Activated naive CD4-positive, alpha-beta T cell treated with anti-CD3 and anti-CD28 coated beads, Interleukin-2, amount 50 U/mL, for 72 hours (primary cell): ENCODE data around the gene MPDU1. TPM values are rescaled to one million over a fixed set of nuclear protein-coding genes. Genes with fewer than 3 reads are reported as not detected.

Source experiments
- ATAC-seq, 2 donors: fragments of 150-1000 bp; cut with Tn5 transposase; 2 replicates each; pipeline ENCODE4 v1.10.0; 2021; ENCODE audit warnings: mild to moderate bottlenecking in 2 of 2, moderate library complexity in 2 of 2
- DNase-seq, 2 donors: peaks; one replicate each; pipeline ENCODE4 v3.0.0; 2021 to 2022; ENCODE audit warnings: low spot score in 2 of 2
- H3K27ac Mint-ChIP-seq, 2 donors: one replicate each; pipeline ENCODE4 v1.8.0; 2022; ENCODE audit warnings: mild to moderate bottlenecking in 2 of 2, mixed read lengths in 2 of 2
- H3K36me3 Mint-ChIP-seq, 2 donors: one replicate each; pipeline ENCODE4 v1.8.0; 2022; ENCODE audit warnings: mixed read lengths in 2 of 2
- H3K9me3 Mint-ChIP-seq, 2 donors: one replicate each; pipeline ENCODE4 v1.8.0; 2022; ENCODE audit warnings: mixed read lengths in 2 of 2
- total RNA-seq, 2 donors: library from RNA; stranded (reverse); gene quantifications; one replicate each; pipeline ENCODE4 v1.2.3, GENCODE V29; 2022

Gene MPDU1
- total RNA-seq, 2 donors from 2014 or later: 52.1 to 60.6 TPM

- peaks cover 13% of the 10 kb centered on the region in 2 donors for H3K36me3 Mint-ChIP-seq
- no peaks in the 10 kb centered on the region for H3K9me3 Mint-ChIP-seq
- ATAC-seq (peak in 1 of 2 donors; percentile 30), DNase-seq (peak in 1 of 2 donors; percentile 32)
- peak overlapping the region; percentile 74 to 75 for H3K27ac Mint-ChIP-seq
Measured at GRCh38 chr17:7557775-7558543, 25.7 kb upstream of the MPDU1 start.

- H3K36me3 Mint-ChIP-seq: peaks cover 8% of the 10 kb centered on the region in 2 donors
- H3K9me3 Mint-ChIP-seq: no peaks in the 10 kb centered on the region
- peak within 1 kb of the TSS; percentile 74 to 75 for H3K27ac Mint-ChIP-seq
- DNase-seq (no peak), ATAC-seq (no peak)
Measured at GRCh38 chr17:7558544-7559319, 24.9 kb upstream of the MPDU1 start, which contains the start of gene TNFSF13. Gene TNFSF13, plus strand, starts transcription at chr17:7558750. Its CDS starts 290 bp downstream, at chr17:7559040.

DNA sequence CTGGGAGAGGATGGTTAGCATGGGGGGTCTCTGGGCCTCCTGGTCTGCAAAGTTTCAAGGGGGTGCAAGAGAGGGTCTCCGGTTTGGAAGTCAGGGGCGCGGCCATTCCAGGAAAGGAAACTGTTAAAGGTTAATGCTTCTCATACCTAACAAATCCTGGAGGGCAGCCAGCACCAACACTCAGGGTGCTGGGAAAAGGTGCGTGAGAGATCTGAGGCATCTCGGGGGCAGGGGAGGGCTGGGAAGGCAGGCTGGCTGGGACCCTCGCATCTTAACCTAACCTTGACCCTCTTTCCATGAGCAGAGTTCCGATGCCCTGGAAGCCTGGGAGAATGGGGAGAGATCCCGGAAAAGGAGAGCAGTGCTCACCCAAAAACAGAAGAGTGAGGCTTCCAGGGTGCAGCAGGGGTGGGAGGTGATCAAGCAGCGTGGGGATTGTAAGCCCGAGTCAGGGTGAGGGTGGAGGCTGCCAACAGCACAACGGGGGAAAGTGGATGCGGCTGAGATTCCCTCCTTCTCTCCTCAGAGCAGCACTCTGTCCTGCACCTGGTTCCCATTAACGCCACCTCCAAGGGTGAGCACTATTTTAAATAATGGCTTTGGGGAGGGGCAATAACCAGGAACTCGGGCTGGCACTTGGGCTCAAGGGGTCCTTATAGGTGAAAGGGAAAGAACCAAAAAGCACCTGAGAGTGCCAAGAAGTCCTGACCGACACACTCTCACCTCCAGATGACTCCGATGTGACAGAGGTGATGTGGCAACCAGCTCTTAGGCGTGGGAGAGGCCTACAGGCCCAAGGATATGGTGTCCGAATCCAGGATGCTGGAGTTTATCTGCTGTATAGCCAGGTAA lies 24.1 kb upstream of the MPDU1 start:
- H3K9me3 Mint-ChIP-seq: no peaks in the 10 kb centered on the region
- DNase-seq (no peak), ATAC-seq (no peak)
- peak overlapping the region; percentile 53 to 89 for H3K27ac Mint-ChIP-seq
- H3K36me3 Mint-ChIP-seq: peaks cover 7 to 8% of the 10 kb centered on the region in 2 donors

- Mint-ChIP-seq H3K36me3 (peaks cover 7 to 8% of the 10 kb centered on the region in 2 donors), H3K27ac (peak overlapping the region; percentile 89 to 95), H3K9me3 (no peaks in the 10 kb centered on the region)
- DNase-seq (peak in 1 of 2 donors; percentile 74), ATAC-seq (peak; percentile 44 to 56)
Measured at GRCh38 chr17:7560172-7561027, 23.3 kb upstream of the MPDU1 start.

- Mint-ChIP-seq H3K36me3 (peaks cover 7 to 8% of the 10 kb centered on the region in 2 donors), H3K9me3 (no peaks in the 10 kb centered on the region), H3K27ac (peak overlapping the region; percentile 89 to 95)
- peak; percentile 74 to 79 for ATAC-seq
- peak; percentile 85 to 90 for DNase-seq
Measured at GRCh38 chr17:7561028-7561575, 22.6 kb upstream of the MPDU1 start.

DNA sequence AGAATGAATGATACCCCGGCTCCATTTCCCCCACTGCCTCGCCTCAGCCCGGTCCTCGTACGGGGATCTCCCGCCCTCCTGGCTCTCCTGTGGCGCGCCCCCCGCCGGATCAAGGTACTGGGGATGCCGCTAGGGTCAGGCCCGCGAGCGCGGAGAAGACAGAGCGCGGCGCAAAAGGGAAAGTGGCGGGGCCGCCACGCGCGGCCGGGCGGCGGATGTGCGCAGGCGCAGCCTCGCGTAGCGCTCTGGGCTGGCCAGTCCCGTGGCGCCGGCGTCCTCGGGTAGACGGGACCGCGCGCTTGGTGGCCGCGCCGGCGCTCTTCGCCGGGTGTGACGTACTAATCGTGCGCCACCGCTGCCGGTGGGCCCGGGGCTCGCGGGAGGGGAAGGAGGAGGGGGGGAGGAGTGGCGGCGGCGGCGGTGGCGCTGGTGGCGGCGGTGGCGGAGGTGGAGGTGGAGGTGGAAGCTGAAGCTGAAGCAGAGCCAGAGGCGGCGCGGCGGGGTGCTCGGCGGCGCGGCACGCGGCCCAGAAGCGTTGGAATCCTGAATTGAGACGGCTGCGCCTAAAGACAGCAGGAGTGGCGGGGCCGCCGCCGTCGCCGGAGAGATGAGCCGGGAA lies 22.0 kb upstream of the MPDU1 start, which contains the start of gene SENP3:
Gene SENP3, plus strand, starts transcription at position 331 of the 619 bp plus-strand sequence. CDS start 1,158 bp downstream, outside the sequence.
- Mint-ChIP-seq H3K9me3 (no peaks in the 10 kb centered on the region), H3K27ac (peak within 1 kb of the TSS; percentile 89 to 95), H3K36me3 (peaks cover 7 to 8% of the 10 kb centered on the region in 2 donors)
- DNase-seq (peak; percentile 92 to 94), ATAC-seq (peak; percentile 84 to 88)

- H3K36me3 Mint-ChIP-seq: peaks cover 7 to 8% of the 10 kb centered on the region in 2 donors
- H3K27ac Mint-ChIP-seq: peak overlapping the region; percentile 89 to 95
- DNase-seq: no peak
- ATAC-seq: no peak
- no peaks in the 10 kb centered on the region for H3K9me3 Mint-ChIP-seq
Measured at GRCh38 chr17:7562208-7562605, 21.4 kb upstream of the MPDU1 start.

- Mint-ChIP-seq H3K9me3 (no peaks in the 10 kb centered on the region), H3K36me3 (peaks cover 7 to 8% of the 10 kb centered on the region in 2 donors), H3K27ac (peak overlapping the region; percentile 89 to 95)
- ATAC-seq: no peak
- DNase-seq: no peak
Measured at GRCh38 chr17:7563115-7563869, 20.4 kb upstream of the MPDU1 start.

DNA sequence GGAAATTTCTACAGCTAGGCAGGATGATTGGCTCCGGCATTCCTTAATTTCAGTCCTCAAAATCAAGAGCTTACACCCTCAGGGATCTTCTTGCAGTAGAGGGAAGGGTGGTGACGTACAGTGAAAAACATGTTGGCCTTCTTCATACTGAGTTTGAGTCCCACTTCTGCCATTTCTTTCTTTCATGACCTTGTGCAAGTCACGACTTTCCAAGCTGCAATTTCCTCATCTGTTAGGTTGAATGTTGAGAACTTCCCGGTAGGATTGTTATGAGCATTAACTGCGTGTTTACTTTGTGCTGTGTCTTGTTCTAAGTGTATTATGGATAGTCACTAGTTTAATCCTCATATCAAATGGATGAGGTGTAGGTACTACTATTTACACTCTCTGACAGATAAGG lies 14.1 kb upstream of the MPDU1 start:
- peaks cover 27 to 31% of the 10 kb centered on the region in 2 donors for H3K36me3 Mint-ChIP-seq
- ATAC-seq: no peak
- no peak for DNase-seq
- peak overlapping the region in 1 of 2 donors; percentile 3 for H3K27ac Mint-ChIP-seq
- no peaks in the 10 kb centered on the region for H3K9me3 Mint-ChIP-seq

DNA sequence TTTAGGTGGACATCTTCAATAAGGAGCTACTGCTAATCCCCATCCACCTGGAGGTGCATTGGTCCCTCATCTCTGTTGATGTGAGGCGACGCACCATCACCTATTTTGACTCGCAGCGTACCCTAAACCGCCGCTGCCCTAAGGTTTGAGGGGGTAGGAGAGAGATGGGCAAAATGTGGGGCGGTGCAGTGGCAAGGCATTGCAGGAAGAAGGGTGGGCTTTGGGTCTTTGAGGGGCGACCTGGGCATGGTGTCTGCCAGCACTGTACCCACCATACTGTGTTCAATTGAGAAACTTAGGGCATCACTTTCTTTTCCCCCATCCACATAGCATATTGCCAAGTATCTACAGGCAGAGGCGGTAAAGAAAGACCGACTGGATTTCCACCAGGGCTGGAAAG lies 13.3 kb upstream of the MPDU1 start:
- ATAC-seq (no peak), DNase-seq (no peak)
- Mint-ChIP-seq H3K36me3 (peaks cover 35 to 38% of the 10 kb centered on the region in 2 donors), H3K9me3 (no peaks in the 10 kb centered on the region), H3K27ac (peak overlapping the region in 1 of 2 donors; percentile 22)

DNA sequence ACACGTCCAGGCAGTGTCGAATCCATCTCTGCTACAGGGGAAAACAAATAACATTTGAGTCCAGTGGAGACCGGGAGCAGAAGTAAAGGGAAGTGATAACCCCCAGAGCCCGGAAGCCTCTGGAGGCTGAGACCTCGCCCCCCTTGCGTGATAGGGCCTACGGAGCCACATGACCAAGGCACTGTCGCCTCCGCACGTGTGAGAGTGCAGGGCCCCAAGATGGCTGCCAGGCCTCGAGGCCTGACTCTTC lies 11.4 kb upstream of the MPDU1 start:
- DNase-seq (no peak), ATAC-seq (no peak)
- no peaks in the 10 kb centered on the region for H3K9me3 Mint-ChIP-seq
- H3K27ac Mint-ChIP-seq: peak overlapping the region; percentile 98 to 100
- peaks cover 53 to 55% of the 10 kb centered on the region in 2 donors for H3K36me3 Mint-ChIP-seq

- Mint-ChIP-seq H3K36me3 (peaks cover 58 to 59% of the 10 kb centered on the region in 2 donors), H3K9me3 (no peaks in the 10 kb centered on the region), H3K27ac (peak overlapping the region; percentile 98 to 100)
- DNase-seq: peak; percentile 100
- ATAC-seq: peak; percentile 89 to 91
Measured at GRCh38 chr17:7572588-7573323, 10.9 kb upstream of the MPDU1 start.

- Mint-ChIP-seq H3K27ac (peak overlapping the region; percentile 98 to 100), H3K9me3 (no peaks in the 10 kb centered on the region), H3K36me3 (peaks cover 61 to 64% of the 10 kb centered on the region in 2 donors)
- peak; percentile 42 to 45 for ATAC-seq
- peak; percentile 81 to 88 for DNase-seq
Measured at GRCh38 chr17:7573324-7574080, 10.2 kb upstream of the MPDU1 start.
